Body of pancreas (tissue), 4 donors: Measurements from ENCODE around the gene TIPARP. TPM values are rescaled to one million over a fixed set of nuclear protein-coding genes. Genes with fewer than 3 reads are reported as not detected.
A peak's percentile ranks its signal among the peaks of the same experiment; 100 is the strongest.

Source experiments
- ATAC-seq: fragments of 150-250 bp; one replicate; pipeline ENCODE4 v1.9.1; 2016
- DNase-seq, 4 donors: peaks; one replicate each; pipeline ENCODE4 v3.0.0-alpha.2; 2019
- H3K27ac ChIP-seq, 4 donors: fragments of 200-600 bp; sonication (generic); 1 replicate in 3 of 4; 2 replicates in 1 of 4; pipeline versions ENCODE4 v1.5.1 to v1.6.1; 2016 to 2019; ENCODE audit warnings: mild to moderate bottlenecking in 1 of 4, mixed read lengths in 1 of 4, moderate library complexity in 1 of 4
- H3K27me3 ChIP-seq, 2 donors: fragments of 200-600 bp; sonication (generic); one replicate each; pipeline ENCODE4 v1.6.0; 2016; ENCODE audit warnings: mild to moderate bottlenecking in 1 of 2
- H3K36me3 ChIP-seq, 2 donors: fragments of 200-600 bp; sonication (generic); replicated peaks in 1 of 2; 2 replicates each; pipeline ENCODE4 v1.5.1; 2016; ENCODE audit warnings: low read depth in 2 of 2; ENCODE audit not compliant: insufficient read depth in 1 of 2
- H3K4me1 ChIP-seq: fragments of 200-600 bp; sonication (generic); one replicate; pipeline ENCODE4 v1.6.0; 2016
- H3K4me3 ChIP-seq, 2 donors: fragments of 200-600 bp; sonication (generic); 1 replicate in 1 of 2; 2 replicates in 1 of 2; pipeline ENCODE4 v1.5.1; 2016 to 2019
- H3K9me3 ChIP-seq, 3 donors: fragments of 200-600 bp; sonication (generic); 1 replicate in 2 of 3; 2 replicates in 1 of 3; pipeline ENCODE4 v1.5.1; 2016
- CTCF ChIP-seq, 7 experiments: fragments of 450-650 bp in 4 of 7; fragments of 200-600 bp in 3 of 7; sonication (generic) in 3 of 7; IDR thresholded peaks; one replicate each; pipeline ENCODE4 v1.5.1; 2016 to 2019; ENCODE audit warnings: antibody characterized with exemption in 7 of 7
- POLR2A ChIP-seq, 3 donors: fragments of 450-650 bp; IDR thresholded peaks; one replicate each; pipeline ENCODE4 v1.6.1; 2016; ENCODE audit warnings: antibody characterized with exemption in 3 of 3, mild to moderate bottlenecking in 2 of 3
- WGBS, 2 donors: methylation state at CpG; one replicate each; pipeline ENCODE4 v1.1.5; 2017; 5-methylcytosine and 5-hydroxymethylcytosine counted together
- intact Hi-C: fragments of 100-400 bp; cut with DNase I; formaldehyde crosslinking; loops from one replicate; pipeline ENCODE4 v1.15.1; 2023
- total RNA-seq, 2 donors: library from RNA; depleted of rRNA; stranded (reverse); fragments of >200 nt; gene quantifications; one replicate each; pipeline ENCODE4 v1.1.0, GENCODE V29; 2016

TIPARP gene
- total RNA-seq, 2 donors from 2014 or later = 12.5 to 13.2 TPM

DNA sequence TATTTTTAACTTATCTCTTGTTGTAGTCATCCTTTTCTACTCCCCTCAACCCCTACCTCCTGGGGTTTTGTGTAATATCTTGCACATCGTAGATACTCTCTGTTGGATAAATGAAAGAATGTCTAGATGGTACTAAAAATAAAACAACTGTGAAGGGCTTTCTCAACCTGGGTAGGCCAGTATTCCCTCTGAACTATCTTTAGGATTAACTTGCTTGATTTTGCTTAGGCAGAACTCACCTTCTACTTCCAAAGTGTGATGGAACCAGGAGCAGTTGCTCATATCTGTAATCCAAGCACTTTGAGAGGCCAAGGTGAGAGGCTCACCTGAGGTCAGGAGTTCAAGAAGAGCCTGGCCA, 32.8 kb upstream of the TIPARP start:
- H3K4me1 ChIP-seq = no peaks in the 10 kb centered on the region
- H3K9me3 ChIP-seq = no peaks in the 10 kb centered on the region
- intact Hi-C loops = no loop called here
- 0 to 96% methylated on average over 1 of the region's 1 CpG for WGBS, 2 donors
- TF ChIP-seq POLR2A (IDR thresholded peaks at IDR 0.05) (no peak), CTCF (IDR thresholded peaks at IDR 0.05) (no peak)
- no peaks in the 10 kb centered on the region for H3K27me3 ChIP-seq
- H3K36me3 ChIP-seq = no peaks in the 10 kb centered on the region
- no peak overlapping the region for H3K4me3 ChIP-seq
- ATAC-seq (no peak), DNase-seq (no peak)
- H3K27ac ChIP-seq = no peak overlapping the region

DNA sequence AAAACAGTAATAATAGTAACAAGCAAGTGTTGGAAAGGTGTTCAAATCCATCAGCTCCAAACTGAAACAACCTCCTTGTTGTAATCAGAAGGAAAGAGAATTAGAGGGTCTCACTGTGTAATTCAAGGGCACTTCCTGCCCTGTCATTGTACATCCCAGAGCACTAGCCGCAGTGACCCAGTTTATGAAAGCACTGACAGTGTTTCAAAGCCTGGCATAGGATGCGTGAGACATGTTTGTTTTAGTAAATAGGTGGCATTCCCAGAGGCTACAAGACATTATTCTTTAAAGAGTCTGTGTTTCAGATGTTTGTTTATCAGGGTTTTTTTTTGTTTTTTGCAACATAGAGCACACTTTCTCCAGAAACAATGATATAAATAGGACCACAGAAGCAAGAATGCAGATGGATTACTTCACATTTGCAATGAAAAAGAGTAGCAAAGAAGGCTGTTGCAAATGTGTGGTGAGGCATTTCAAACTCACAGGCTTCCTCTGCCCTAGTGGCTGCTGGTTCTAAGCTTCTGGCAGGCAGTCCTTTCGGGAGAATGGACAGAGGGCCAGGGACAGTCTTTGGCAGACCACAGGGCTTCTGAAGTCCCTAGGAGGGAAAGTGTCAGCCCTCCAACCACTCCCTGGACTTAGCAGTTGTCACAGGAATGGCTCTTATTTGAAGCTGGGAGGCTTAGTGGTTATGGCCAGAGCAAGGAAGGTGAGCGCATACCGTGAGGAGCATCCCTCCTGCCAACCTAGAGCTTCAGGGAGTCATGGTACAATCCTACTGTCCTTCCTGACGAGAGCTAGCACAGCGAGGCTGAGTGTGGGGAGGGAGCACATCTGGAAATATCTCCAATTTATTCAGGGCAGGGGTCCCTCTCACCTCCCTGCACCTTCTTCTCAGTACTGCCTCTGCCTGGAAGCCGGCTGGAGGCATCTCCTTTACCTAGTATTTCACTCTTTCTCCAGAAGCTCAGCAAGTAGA, 31.4 kb upstream of the TIPARP start:
- whole genome bisulfite sequencing, 2 donors = 66 to 78% methylated on average over 8 of the region's 8 CpGs
- ATAC-seq (no peak), DNase-seq (no peak)
- H3K4me1 ChIP-seq = no peaks in the 10 kb centered on the region
- intact Hi-C loops = no loop called here
- no peak for TF ChIP-seq POLR2A (IDR thresholded peaks at IDR 0.05)
- TF ChIP-seq CTCF (IDR thresholded peaks at IDR 0.05) = no peak
- no peaks in the 10 kb centered on the region for H3K36me3 ChIP-seq
- H3K9me3 ChIP-seq = no peaks in the 10 kb centered on the region
- H3K4me3 ChIP-seq = no peak overlapping the region
- H3K27ac ChIP-seq = no peak overlapping the region
- H3K27me3 ChIP-seq = no peaks in the 10 kb centered on the region

GRCh38 chr3:156643729-156644389, 30.5 kb upstream of the TIPARP start:
- Histone ChIP-seq H3K27me3 (no peaks in the 10 kb centered on the region), H3K36me3 (no peaks in the 10 kb centered on the region), H3K9me3 (no peaks in the 10 kb centered on the region), H3K27ac (no peak overlapping the region), H3K4me1 (no peaks in the 10 kb centered on the region), H3K4me3 (no peak overlapping the region)
- 42 to 60% methylated on average over 6 of the region's 6 CpGs for WGBS, 2 donors
- ATAC-seq = no peak
- no peak for TF ChIP-seq CTCF (IDR thresholded peaks at IDR 0.05)
- TF ChIP-seq POLR2A (IDR thresholded peaks at IDR 0.05) = no peak
- intact Hi-C loops = no loop called here
- peak in 1 of 4 donors; percentile 33 for DNase-seq

DNA sequence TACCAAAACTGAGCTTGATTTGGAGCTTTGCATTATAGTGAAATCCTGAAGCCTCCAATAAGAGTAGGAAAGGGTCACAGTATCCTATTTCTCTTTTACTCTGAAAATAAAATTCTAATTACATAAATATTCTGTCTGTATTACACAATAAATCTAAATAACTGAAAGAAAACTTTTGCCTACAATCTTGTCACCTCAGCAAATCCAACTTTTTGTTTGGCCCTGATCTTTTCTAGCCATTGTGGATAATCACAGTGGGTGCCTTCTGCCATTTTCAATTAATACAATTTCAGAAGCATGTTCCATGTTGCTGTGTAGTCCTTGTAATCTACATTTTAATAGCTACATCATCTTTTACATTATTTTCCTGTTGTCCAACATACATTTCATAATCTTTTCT, 29.4 kb upstream of the TIPARP start:
- no peak overlapping the region for H3K27ac ChIP-seq
- H3K36me3 ChIP-seq = no peaks in the 10 kb centered on the region
- H3K4me1 ChIP-seq = no peaks in the 10 kb centered on the region
- H3K27me3 ChIP-seq = no peaks in the 10 kb centered on the region
- no peaks in the 10 kb centered on the region for H3K9me3 ChIP-seq
- ATAC-seq (no peak), DNase-seq (no peak)
- TF ChIP-seq CTCF (IDR thresholded peaks at IDR 0.05) = no peak
- no peak for TF ChIP-seq POLR2A (IDR thresholded peaks at IDR 0.05)
- intact Hi-C loops = no loop called here
- H3K4me3 ChIP-seq = no peak overlapping the region
